Measurements from ENCODE around the gene SLC2A14.
"Not testable (repeated sequence)": the region's sequence is repeated elsewhere in the genome, so short reads cannot be mapped to it uniquely, and the experiment has no call there.

SLC2A14 gene

DNA sequence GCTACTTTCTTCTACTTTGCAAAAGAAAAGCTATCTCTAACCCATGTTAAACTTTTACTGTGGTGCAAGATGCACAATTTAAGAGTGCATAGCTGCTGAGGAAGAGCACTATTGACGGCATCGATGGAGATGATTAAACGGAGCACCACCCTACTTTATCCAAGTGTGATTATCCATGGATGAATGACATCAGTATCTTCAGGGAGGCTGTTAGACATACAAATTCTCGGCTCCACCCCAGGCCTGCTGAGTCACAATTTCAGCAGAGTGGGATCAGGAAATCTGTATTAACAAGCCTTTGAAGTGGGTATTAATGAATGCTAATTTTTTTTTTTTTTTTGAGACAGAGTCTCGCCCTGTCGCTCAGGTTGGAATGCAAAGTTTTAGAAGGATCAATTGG, 16.2 kb downstream of the SLC2A14 start:
- no peak overlapping the region for H3K27ac ChIP-seq
- TF ChIP-seq CTCF (conservative IDR thresholded peaks at IDR 0.05), result no peak

- no peak overlapping the region for H3K27ac ChIP-seq
- no peak for TF ChIP-seq CTCF (conservative IDR thresholded peaks at IDR 0.05)
Observed at GRCh38 chr12:7853557-7853956, 19.2 kb downstream of the SLC2A14 start.

DNA sequence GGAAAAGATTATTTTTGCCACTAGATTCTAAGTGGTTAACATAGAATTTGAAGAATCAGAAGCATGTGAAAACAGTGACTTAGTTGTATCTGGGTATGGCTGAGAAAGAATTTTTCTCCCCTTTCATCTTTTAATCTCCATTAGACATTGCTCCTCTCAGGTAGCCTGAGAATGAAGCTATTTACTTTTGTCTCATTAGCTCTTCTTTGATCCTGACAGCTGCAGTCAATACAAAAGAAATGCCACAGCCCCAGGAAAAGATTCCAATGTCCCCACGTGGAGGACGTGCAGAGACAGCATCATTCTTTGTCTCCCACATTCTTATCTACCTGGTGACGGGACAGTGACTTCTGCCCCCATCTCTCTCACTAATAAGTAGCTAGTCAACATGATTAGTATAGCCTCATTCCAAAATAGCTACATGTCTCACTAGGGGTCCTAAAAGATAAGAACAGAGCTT, 21.1 kb downstream of the SLC2A14 start:
- not testable (repeated sequence) for H3K27ac ChIP-seq

GRCh38 chr12:7850099-7850498, 22.6 kb downstream of the SLC2A14 start:
- not testable (repeated sequence) for H3K27ac ChIP-seq

DNA sequence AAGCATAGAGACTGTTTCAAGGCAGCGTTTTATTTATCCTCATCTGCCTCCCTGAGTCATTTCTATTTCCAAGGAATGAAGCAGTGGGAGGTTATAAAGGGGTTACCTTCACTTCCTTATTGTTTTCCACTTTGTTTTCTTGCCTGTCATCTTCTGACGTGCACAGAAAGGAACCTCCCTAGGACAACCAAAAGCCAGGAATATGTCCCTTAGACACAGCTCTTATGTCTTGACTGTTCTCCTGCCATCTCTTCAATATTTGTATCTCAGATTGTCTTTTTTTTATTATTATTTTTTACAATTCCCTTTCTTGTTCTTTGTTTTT, 24.7 kb downstream of the SLC2A14 start:
- not testable (repeated sequence) for H3K27ac ChIP-seq

DNA sequence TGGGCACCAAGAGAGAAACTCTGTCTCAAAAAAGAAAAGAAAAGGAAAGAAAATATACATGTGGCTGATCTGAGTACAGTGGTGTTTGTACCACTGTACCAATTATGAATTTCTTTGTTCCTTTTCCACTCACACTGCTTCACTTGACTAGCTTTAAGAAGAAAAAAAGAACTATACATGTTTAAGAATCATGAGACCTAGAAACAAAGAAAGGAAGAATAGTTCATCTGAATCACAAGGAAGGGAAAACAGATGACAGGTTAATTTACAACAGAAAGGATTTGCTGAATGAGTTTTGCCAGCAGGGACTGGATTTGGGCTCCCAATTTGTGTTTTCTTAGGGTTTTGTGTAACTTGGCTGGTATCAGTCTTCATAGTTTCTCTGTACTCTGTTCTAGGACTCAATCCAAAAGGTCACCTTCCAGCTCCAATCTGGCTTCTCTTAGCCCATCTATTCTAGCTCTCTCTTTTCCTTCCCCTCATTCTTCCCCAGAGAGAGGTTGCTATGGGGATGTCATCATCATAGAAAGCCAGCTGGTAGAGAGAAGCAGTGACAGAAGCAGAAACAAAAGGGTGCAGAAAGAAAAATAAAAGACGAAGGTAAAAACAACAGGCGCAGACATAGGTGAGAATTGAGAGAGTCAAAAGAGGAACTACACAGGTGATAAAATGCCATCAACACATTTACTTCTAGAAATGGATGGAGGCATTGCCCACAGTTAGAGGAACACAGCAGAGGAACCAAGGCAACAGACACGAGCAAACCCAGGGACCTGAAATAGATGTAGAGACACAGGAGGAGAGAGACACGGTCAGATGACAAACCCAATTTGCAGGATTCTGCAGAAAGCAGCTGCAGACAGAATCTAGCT, 25.3 kb downstream of the SLC2A14 start:
- H3K27ac ChIP-seq, result not testable (repeated sequence)

- no peak for TF ChIP-seq CTCF (conservative IDR thresholded peaks at IDR 0.05)
- no peak overlapping the region for H3K27ac ChIP-seq
Observed at GRCh38 chr12:7844116-7844515, 28.6 kb downstream of the SLC2A14 start.

- H3K27ac ChIP-seq, result not testable (repeated sequence)
Observed at GRCh38 chr12:7843583-7843982, 29.1 kb downstream of the SLC2A14 start.

GRCh38 chr12:7843149-7843548, 29.6 kb downstream of the SLC2A14 start:
- H3K27ac ChIP-seq, result not testable (repeated sequence)

DNA sequence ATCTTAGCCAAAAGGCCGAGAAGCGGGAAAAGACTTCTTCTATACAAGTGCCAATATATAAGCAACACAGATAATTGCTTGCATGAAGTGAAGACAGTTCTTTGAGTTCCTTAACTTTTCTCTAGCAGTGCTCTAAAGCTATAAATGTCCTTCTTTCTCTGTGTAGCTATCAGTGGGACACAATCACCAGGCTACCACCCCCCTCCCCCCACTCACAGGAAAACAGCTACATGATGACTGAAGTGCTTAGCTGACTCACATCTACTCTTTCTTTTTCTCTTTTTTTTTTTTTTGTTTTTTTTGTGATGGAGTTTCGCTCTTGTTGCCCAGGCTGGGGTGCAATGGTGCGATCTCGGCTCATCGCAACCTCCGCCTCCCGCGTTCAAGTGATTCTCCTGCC, 30.3 kb downstream of the SLC2A14 start:
- not testable (repeated sequence) for H3K27ac ChIP-seq

- not testable (repeated sequence) for H3K27ac ChIP-seq
Observed at GRCh38 chr12:7839848-7840247, 32.9 kb downstream of the SLC2A14 start.

DNA sequence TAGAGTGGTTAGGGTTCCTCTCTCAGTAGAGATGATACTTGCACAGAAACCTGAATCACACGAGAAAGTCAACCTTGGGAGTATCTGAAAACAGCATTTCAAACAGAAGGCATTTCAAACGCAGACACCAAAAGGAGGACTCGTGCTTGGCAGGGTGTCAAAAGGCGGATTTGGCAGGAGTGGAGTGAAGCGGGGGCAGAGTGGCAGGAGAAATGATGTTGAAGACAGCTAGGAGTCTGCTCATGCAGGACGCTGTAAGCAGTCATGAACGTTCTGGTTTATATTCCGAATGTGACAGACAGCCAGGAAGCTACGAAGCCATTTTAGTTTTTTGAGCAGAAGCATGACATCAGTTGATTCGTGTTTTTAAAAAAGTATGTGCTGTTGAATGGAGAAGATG, 33.5 kb downstream of the SLC2A14 start:
- not testable (repeated sequence) for H3K27ac ChIP-seq

GRCh38 chr12:7837366-7837765, 35.3 kb downstream of the SLC2A14 start:
- H3K27ac ChIP-seq, result no peak overlapping the region
- no peak for TF ChIP-seq CTCF (conservative IDR thresholded peaks at IDR 0.05)

Measured in VCaP (cell line).